Muscle of arm (tissue), 12 donors: ENCODE data around the gene BHMT2. TPM values are rescaled to one million over a fixed set of nuclear protein-coding genes. Genes with fewer than 3 reads are reported as not detected.
A peak's percentile ranks its signal among the peaks of the same experiment; 100 is the strongest.

Experiments
- DNase-seq: peaks from one replicate; pipeline ENCODE4 v3.0.0-alpha.2; 2013
- polyA plus RNA-seq, 12 donors: library from polyadenylated mRNA; unstranded; fragments of 120-200 nt; gene quantifications; one replicate each; pipeline ENCODE4 v1.2.1, GENCODE V29; 2013; ENCODE audit not compliant: insufficient read length in 12 of 12

Gene BHMT2
- polyA plus RNA-seq, 12 donors, result 2.5 to 7.1 (median 4.5) TPM; not detected in 2

DNA sequence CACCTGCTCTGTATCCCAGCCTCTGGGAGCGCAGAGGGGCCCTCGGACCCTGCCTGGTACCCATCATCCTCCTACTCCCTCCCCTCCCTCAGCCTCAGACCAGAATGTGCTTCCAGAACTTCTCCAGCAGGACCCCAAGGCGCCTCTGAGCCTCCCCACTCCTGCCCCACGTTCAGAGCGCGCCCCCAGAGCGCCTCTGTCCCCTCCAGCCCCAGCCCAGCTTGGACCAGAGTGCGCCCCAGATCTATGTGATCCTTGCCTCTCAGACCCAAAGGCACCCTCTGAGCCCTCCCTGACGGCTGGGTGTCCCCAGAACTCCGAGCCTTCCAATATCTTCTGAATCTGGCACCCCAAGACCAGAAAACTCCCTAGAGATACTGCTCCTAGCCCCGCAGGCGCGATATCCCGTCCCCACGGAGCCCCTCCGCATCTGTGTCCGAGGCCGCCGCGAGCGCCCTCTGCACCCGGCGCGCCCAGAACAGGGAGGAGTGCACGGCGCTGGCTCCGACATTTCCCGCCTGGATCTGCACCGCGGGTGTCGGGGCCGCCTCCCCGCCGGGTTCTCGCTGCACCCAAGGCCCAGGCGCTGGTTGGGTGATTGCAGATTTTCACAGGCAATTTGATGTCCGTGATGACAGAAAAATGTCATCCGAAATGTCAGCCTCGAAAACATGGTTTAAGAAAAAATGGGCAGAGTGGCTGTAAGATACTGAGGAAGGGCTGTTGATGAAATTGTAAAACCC lies 42.6 kb downstream of the BHMT2 start:
- no peak for DNase-seq

DNA sequence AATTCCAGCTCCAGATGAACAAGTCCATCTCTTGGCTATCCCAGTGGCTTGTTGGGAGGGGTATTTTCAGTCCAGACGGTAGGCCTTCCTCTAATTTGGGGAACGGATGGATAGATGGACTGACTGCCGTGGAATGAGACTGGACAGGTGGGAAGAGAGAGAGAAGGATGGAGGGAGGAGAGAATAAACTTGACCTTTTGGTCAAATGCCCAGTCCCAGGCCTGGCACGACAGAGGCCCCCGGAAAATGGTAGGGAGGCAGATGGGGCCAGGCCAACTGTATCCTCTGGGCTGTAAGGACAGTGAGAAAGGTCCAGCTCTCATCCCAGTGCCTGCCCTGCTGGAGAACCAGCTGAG lies 43.1 kb downstream of the BHMT2 start:
- DNase-seq, result no peak

DNA sequence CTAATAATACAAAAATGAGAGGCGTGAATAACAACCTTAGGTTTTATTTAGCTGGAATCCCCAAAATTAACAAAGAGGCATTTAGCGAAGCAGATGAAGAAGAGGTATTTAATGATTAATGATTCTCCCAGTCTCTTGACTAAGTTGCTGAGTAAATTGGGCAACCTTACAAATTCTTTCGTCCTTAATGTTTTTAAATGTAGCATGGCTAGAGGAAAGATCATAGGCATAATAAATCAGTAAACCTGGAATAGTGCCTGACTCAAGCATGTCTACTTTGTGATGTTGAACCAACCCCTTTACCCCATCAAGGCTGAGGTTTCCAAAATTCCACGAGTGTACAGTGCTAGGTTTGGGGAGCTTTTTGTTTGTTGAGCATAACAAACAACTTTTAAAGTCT lies 49.9 kb downstream of the BHMT2 start:
- no peak for DNase-seq

- DNase-seq, result no peak
Observed at GRCh38 chr5:79120221-79120620, 50.7 kb downstream of the BHMT2 start.

- DNase-seq, result no peak
Observed at GRCh38 chr5:79122973-79123372, 53.4 kb downstream of the BHMT2 start.

DNA sequence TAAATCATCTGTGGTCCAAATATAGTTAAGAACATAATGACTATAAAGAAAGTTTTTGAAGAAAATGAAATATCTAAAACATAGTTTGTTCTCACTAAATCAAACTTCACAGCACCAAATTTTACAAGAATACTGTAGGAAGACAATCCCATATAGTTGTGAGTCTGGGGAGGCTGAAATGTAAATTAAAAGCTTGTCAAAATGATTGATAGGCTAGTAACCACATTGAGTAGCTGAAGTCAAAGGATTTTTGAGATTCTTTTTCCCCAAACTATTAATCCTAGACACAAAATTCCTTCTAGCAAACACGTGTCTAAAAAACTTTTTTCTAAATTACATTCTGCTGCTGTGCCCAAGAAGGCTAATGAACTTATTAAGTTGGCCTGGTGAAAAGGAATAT lies 55.0 kb downstream of the BHMT2 start:
- DNase-seq, result no peak

GRCh38 chr5:79130781-79131180 lies 61.2 kb downstream of the BHMT2 start:
- DNase-seq, result no peak

- peak; percentile 58 for DNase-seq
Observed at GRCh38 chr5:79133121-79133656, 63.6 kb downstream of the BHMT2 start.

DNA sequence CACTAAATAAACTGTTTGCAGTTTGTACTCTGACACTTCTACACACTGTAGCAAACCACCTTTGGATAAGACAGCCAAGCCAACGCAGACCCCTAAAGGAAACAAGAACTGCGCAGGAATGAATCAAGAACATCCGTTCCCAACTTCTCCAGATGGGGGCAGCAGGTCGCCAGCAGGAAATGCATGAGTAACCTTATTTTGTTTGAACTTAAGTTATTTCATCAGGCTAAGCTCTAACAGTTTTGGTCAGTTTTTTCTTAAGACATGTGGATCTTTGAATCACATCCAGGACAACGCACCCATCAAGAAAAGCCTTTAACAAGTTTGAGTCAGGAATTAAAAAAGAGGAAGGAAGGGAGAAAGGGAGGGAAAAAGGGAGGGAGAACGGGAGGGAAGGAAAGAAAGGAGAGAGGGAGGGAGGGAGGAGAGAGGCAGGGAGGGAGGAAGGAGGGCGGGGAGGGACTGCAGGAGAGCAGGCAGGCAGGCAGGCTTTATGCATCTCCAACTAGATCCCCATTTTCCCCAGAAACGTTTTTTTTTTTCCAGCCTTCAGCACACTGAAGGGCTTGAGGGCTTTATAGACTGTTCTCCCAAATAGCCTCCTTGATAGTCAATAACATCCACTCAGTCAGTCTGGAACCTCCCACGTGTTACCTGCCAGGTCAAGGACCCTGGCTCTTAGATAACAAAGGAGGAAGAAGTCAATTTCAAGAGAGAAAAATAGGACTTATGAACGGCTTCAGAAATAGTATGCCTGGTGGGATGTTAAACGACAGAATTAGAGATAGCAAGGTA lies 64.3 kb downstream of the BHMT2 start:
- DNase-seq, result peak; percentile 80

GRCh38 chr5:79135790-79136553 lies 66.4 kb downstream of the BHMT2 start:
- no peak for DNase-seq

DNA sequence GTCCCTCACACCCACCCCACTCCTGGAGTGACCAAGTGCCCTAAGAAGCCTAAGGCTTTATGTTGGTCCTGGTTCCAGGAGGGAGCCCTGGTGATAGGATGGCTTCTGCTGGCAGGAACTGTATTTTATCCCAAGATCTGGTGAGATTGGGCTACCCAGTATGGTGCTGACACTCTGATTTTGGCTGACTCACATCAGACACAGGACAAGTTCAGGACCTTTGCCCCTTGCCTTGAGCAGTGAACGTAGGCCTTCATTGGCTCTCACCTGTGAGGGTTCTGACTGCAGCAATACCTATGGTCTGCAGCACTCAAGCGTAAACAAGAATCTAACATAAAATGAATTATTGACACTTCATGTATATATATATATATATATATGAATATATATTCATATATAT lies 67.1 kb downstream of the BHMT2 start:
- DNase-seq, result no peak

Other genes with a start within 250 kb of the BHMT2 start
- 100 to 1,000 TPM in 1 of 12 donors, 10 to 100 TPM in 11; 14.5 to 414 (median 22.6) TPM for gene ARSB, start 84.5 kb upstream of the BHMT2 start, polyA plus RNA-seq
- 1 to 10 TPM in 10 of 12 donors, not detected in 2; 1.7 to 3.9 (median 2.7) TPM for gene DMGDH, start 93 bp upstream of the BHMT2 start, polyA plus RNA-seq
- gene BHMT, start 42.0 kb downstream of the BHMT2 start, polyA plus RNA-seq, result 1 to 10 TPM in 1 of 12 donors, under 1 TPM in 9, not detected in 2; 0.11 to 1.6 (median 0.53) TPM
- 10 to 100 TPM in 8 of 12 donors, 1 to 10 TPM in 3, not detected in 1; 6.6 to 16.5 (median 12.5) TPM for gene JMY, start 166.4 kb downstream of the BHMT2 start, polyA plus RNA-seq